Skeletal muscle satellite cell (primary cell): ENCODE data around the gene LRRC61. TPM values are rescaled to one million over a fixed set of nuclear protein-coding genes. Genes with fewer than 3 reads are reported as not detected.
"Not testable (repeated sequence)": the region's sequence is repeated elsewhere in the genome, so short reads cannot be mapped to it uniquely, and the experiment has no call there.

ENCODE experiments used
- H3K27me3 ChIP-seq: 2 replicates; pipeline ENCODE4 v1.7.0; 2013; ENCODE audit warnings: low read length; ENCODE audit not compliant: control insufficient read depth, insufficient read depth
- H3K36me3 ChIP-seq: 2 replicates; pipeline ENCODE4 v1.7.0; 2013; ENCODE audit warnings: mild to moderate bottlenecking, control low read depth, low read length; ENCODE audit not compliant: insufficient read depth
- H3K4me1 ChIP-seq: 2 replicates; pipeline ENCODE4 v1.7.0; 2013; ENCODE audit warnings: low read length; ENCODE audit not compliant: control insufficient read depth, insufficient read depth
- H3K4me2 ChIP-seq: 2 replicates; pipeline ENCODE4 v1.7.0; 2013; ENCODE audit warnings: mild to moderate bottlenecking, low read length
- H3K4me3 ChIP-seq: 2 replicates; pipeline ENCODE4 v1.7.0; 2013; ENCODE audit warnings: low read length
- H3K9ac ChIP-seq: 2 replicates; pipeline ENCODE4 v1.7.0; 2013; ENCODE audit warnings: mild to moderate bottlenecking, low read depth, low read length, moderate library complexity
- H3K9me3 ChIP-seq: replicated peaks from 2 replicates; pipeline ENCODE4 v1.7.0; 2013; ENCODE audit warnings: mild to moderate bottlenecking, control low read depth, low read length
- total RNA-seq: library from RNA; depleted of rRNA; stranded (reverse); fragments of >200 nt; gene quantifications from 2 replicates; pipeline ENCODE4 v1.2.3, GENCODE V29; 2012; rRNA removed

Gene LRRC61
- 0.76 and 0.87 TPM in 2 replicates for total RNA-seq

- H3K4me1 ChIP-seq, result no peaks in the 10 kb centered on the region
- no peaks in the 10 kb centered on the region for H3K9me3 ChIP-seq
- no peak within 1 kb of the TSS for H3K9ac ChIP-seq
- peaks cover 4% of the 10 kb centered on the region for H3K27me3 ChIP-seq
- peak within 1 kb of the TSS; percentile 67 for H3K4me2 ChIP-seq
- no peak within 1 kb of the TSS for H3K4me3 ChIP-seq
- no peaks in the 10 kb centered on the region for H3K36me3 ChIP-seq
Measured at GRCh38 chr7:150322833-150323681, at the start of gene LRRC61, which contains the start of gene ACTR3C. Gene LRRC61 (plus strand): TSS chr7:150323355. CDS start chr7:150336862, 13,507 bp downstream. Gene ACTR3C (minus strand): TSS chr7:150323545. CDS start chr7:150295296, 28,249 bp downstream.

DNA sequence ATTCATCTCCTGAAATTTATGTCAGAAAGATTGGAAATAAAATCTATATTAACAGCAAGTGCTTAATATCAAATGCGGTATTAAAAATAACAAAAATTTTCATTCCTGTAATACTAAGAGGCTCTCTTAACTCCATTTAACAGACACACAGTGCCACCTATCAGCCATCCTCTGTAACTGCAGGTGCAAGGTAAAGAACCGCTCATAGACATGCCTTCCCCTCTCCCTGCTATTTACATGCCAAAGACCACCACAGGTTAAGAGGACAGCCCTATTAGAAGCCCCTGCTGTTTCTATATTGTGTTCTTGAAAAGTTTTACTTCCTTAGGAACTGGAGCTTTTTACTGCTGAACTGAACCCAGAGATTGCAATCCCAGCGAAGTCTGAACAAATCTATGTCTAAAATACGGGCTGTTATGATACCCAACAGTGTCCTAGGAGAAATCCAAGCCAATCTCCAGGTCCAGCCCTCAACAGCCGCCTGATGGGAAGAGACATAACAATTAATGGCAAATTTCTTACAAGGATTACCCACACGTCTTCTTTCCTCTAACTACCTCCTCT is 46.9 kb upstream of the LRRC61 start:
- H3K27me3 ChIP-seq, H3K36me3 ChIP-seq, H3K4me2 ChIP-seq, H3K4me1 ChIP-seq, H3K9ac ChIP-seq, H3K9me3 ChIP-seq, H3K4me3 ChIP-seq: not testable (repeated sequence)

- H3K4me2 ChIP-seq, H3K4me3 ChIP-seq, H3K4me1 ChIP-seq, H3K36me3 ChIP-seq, H3K27me3 ChIP-seq, H3K9me3 ChIP-seq, H3K9ac ChIP-seq: not testable (repeated sequence)
Measured at GRCh38 chr7:150278383-150278782, 44.8 kb upstream of the LRRC61 start.

DNA sequence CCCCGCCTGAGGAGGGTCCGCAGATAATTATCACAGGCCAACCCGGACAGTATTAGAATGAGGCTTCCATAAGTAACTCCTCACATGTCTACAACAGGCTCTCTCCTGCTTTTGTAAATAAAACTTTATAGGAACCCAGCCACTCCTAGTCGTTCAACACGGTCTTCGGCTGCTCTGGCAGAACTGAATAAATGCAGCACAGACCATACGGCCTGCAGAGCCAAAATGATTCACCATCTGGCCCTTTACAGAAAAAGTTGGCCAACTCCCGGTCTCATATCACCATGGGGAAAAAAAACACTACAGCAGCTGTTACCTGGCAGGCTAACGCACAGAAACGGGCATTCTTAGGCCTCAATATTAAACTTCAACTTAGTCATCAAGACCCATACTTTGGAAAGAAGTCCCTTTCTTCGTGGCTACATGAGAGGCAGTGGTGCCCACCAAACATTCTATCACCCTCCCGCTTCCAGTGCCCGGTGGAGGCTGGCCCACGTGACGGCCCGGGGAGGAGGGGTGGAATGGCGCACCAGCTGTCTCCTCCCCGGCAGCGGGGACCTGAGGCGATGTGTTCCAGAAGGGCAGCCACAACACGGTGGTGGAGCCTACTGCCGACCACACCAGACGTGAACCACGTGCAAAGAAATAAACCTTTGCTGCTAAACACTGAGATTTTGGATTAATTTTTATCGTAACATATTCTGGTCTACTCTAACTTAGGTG is 41.3 kb upstream of the LRRC61 start:
- H3K4me1 ChIP-seq, H3K4me3 ChIP-seq, H3K36me3 ChIP-seq, H3K4me2 ChIP-seq, H3K9me3 ChIP-seq, H3K27me3 ChIP-seq, H3K9ac ChIP-seq: not testable (repeated sequence)

GRCh38 chr7:150283111-150283510 is 40.0 kb upstream of the LRRC61 start:
- H3K36me3 ChIP-seq, H3K9ac ChIP-seq, H3K4me3 ChIP-seq, H3K27me3 ChIP-seq, H3K4me2 ChIP-seq, H3K9me3 ChIP-seq, H3K4me1 ChIP-seq: not testable (repeated sequence)

GRCh38 chr7:150283608-150284007 is 39.5 kb upstream of the LRRC61 start:
- H3K27me3 ChIP-seq, H3K9me3 ChIP-seq, H3K4me2 ChIP-seq, H3K9ac ChIP-seq, H3K4me1 ChIP-seq, H3K4me3 ChIP-seq, H3K36me3 ChIP-seq: not testable (repeated sequence)

DNA sequence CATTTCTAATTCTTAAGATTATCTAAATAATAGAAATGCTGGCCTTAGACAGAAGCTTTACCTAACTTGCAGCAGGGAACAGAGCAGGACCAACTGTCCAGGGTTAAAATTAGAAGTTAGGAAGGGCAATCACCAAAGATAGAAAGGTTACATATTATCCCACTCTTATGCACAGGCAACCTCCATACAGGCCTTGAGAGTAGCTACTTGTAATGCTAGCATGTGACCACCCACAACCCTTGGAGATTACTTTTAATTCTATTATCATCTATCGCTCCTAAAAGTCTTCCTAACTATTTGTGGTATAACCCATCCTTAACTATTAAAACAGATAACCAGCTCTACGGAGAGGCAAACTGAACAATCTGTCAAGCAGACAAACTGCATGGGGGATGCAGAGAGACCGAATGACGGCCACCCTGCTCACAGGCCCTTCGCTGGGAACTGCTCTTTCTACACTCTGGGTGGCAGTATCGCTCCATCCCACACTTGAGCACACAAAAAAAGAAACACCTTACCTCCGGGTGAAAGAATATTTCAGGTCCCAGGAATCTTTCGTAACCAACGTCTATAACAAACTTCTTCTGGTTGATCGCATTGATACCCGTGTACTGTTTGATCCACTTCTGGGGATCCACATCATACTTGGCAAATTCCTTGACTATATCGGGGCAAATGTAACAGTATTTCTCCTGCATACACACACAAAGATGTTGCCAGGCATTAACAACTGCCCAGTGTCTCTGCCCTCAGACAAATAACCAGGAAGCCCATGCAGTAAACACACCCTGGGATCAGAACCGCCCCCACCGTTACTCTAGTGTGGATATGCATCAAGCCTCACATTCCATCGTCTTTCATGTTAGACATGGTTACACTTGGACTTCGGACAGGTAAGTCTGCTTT is 37.1 kb upstream of the LRRC61 start:
- H3K4me3 ChIP-seq, H3K4me2 ChIP-seq, H3K27me3 ChIP-seq, H3K9ac ChIP-seq, H3K4me1 ChIP-seq, H3K36me3 ChIP-seq, H3K9me3 ChIP-seq: not testable (repeated sequence)

DNA sequence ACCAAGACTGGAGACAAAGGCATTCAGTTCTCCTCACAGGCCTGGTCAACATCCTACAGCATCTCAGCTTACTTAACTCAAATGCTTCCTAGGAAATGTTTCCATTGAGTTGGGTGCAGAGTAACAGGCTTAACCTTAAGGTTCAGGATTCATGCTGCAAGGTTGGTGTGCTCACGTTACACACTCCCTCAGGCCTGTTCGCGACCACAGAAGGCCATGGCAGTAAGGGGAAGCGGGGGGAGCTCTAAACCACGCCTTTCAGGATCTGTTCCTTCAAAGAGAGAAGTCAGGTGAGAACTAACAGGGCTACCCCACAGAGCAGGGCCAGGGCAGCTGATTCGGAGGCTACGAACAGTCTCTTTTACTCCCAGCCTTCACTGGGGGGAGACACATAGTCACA is 35.3 kb upstream of the LRRC61 start:
- not testable (repeated sequence) for H3K36me3 ChIP-seq, H3K9ac ChIP-seq, H3K9me3 ChIP-seq, H3K4me2 ChIP-seq, H3K4me1 ChIP-seq, H3K4me3 ChIP-seq, H3K27me3 ChIP-seq

GRCh38 chr7:150288816-150289215 is 34.3 kb upstream of the LRRC61 start:
- not testable (repeated sequence) for H3K27me3 ChIP-seq

DNA sequence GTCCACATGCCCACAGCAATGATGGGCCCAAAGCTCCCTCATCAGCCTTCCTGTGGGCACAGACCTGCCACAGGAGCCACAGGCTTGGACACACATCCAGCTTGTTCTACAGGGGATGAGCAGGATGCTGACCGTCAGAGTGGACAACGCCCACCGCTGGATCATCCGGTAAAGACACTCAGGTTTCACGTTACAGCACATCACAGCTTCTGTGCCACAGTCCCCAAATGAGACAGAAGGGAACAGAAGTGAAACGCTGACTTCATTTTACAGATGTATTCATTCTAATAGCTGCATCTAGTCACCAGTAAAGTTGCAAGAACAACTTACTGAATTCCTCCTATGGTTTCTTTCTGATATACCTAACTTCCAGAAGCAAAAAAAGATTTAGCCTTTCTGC is 32.8 kb upstream of the LRRC61 start:
- H3K4me1 ChIP-seq, H3K4me2 ChIP-seq, H3K4me3 ChIP-seq: not testable (repeated sequence)

More at GRCh38 chr7:150288816-150289215, 34.3 kb upstream of the LRRC61 start:
- not testable (repeated sequence) for H3K4me2 ChIP-seq, H3K9ac ChIP-seq, H3K4me3 ChIP-seq, H3K36me3 ChIP-seq, H3K9me3 ChIP-seq, H3K4me1 ChIP-seq

DNA sequence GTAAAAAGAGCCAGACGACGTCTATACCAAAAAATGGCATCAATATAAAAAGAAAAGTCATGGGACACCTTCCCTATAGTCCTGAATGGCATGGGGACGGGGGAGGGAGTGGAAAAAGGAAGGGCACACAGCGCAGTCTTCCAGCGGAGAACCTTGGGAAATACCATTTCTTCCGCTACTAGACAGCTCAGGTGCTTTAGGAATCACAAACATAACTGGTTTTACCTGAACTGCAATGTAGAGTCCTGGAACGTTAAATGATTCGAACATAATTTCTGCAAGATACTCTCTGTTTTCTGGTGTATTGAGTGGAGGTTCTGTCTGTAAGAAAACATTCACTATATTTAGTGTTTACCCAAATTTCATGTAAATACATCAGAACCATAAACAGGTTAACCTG is 28.1 kb upstream of the LRRC61 start:
- not testable (repeated sequence) for H3K9ac ChIP-seq, H3K4me3 ChIP-seq, H3K36me3 ChIP-seq, H3K9me3 ChIP-seq, H3K27me3 ChIP-seq, H3K4me2 ChIP-seq, H3K4me1 ChIP-seq

More for the DNA sequence above, 32.8 kb upstream of the LRRC61 start:
- not testable (repeated sequence) for H3K36me3 ChIP-seq, H3K9me3 ChIP-seq, H3K9ac ChIP-seq, H3K27me3 ChIP-seq
